Measurements from ENCODE around the gene IQGAP2.
A peak's percentile ranks its signal among the peaks of the same experiment; 100 is the strongest.

The IQGAP2 gene

GRCh38 chr5:76386360-76386759 lies 16.7 kb upstream of the IQGAP2 start:
- DNase-seq: no peak

- DNase-seq: no peak
Observed at GRCh38 chr5:76388236-76388635, 14.8 kb upstream of the IQGAP2 start.

DNA sequence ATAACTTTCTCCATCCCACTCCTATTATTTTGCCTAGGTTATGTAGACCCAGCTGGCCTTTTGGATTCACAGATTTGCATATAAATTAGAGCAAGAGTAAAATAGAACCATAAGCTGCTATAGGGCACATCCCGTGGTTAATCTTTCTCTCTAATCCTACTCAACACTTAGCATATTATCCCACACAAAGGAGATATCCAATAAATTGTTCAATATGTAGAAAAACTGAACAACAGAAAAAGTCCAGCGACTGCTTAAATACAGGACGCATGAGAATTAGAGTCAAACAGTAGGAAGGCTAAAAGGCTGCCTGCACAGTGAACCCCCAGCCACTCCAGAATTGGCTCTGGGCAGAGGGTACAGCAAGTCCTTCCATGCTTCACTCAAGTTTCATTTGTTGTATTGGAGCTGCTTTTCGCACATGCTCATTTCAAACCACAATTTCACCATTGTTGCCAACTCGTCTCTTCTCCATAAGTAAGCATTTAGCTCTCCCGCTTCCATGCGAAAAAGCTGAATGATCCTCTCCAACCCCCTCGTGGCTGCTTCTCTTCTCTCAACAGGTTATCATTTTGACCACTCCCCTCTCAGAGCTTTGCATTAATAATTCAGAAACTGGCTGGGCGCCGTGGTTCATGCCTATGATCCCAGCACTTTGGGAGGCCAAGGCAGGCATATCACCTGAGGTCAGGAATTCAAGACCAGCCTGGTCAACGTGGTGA lies 14.1 kb upstream of the IQGAP2 start:
- DNase-seq: no peak

GRCh38 chr5:76389513-76390154 lies 13.5 kb upstream of the IQGAP2 start:
- DNase-seq: no peak

DNA sequence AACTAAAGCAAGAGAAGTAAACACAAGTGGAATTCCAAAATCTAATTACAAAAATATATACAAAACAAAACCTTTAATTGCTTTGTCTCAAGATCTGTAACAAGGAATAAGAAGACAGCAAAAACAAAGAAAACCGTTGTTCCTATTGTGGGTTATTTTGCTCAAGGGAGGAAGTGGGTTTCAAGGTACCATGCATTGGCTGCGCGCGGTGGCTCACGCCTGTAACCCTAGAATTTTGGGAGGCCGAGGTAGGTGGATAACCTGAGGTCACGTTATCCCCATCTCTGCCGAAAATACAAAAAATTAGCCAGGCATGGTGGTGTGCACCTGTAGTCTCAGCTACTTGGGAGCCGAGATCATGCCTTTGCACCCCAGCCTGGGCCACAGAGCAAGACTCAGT lies 12.1 kb upstream of the IQGAP2 start:
- DNase-seq: no peak

- DNase-seq: no peak
Observed at GRCh38 chr5:76393035-76393680, 9.9 kb upstream of the IQGAP2 start.

DNA sequence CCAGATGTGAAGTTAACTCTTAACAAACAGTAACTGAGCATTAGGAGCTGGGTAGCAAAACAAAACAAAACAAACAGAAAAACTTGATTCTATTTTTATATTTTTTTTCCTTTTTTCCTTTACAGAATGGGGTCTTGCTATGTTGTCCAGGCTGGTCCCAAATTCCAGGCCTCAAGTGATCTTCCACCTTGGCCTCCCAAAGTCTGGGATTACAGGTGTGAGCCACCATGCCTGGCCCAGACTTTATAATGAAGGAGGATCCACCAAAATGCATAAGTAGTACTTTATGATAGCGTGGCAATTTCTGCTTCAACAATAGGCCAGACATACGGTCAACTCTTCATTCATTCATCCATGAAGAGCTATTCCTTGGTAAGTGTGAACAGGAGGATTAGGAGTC lies 5.9 kb upstream of the IQGAP2 start:
- DNase-seq: no peak

- no peak for DNase-seq
Observed at GRCh38 chr5:76399268-76399667, 3.8 kb upstream of the IQGAP2 start.

DNA sequence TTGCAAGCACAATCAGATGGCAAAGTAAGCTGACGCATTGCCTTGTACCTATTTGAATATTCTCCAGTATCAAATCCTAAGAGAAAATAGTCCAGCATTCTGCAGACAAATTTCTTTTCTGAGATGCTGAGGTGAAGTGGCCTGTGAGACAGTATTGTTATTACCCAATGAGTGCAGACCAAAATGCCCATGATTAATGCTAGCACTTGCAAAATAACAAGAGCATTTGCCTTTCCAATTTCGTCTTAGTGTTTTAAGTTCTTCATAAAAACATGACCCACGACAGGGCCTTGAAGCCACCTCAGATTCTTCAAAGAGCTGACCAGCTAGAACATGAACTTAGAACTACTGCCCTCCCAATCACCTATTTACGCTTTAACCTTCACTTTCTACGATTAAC lies 2.6 kb upstream of the IQGAP2 start:
- no peak for DNase-seq

- DNase-seq: peak; percentile 33
Observed at GRCh38 chr5:76401801-76402250, 1.3 kb upstream of the IQGAP2 start.

DNA sequence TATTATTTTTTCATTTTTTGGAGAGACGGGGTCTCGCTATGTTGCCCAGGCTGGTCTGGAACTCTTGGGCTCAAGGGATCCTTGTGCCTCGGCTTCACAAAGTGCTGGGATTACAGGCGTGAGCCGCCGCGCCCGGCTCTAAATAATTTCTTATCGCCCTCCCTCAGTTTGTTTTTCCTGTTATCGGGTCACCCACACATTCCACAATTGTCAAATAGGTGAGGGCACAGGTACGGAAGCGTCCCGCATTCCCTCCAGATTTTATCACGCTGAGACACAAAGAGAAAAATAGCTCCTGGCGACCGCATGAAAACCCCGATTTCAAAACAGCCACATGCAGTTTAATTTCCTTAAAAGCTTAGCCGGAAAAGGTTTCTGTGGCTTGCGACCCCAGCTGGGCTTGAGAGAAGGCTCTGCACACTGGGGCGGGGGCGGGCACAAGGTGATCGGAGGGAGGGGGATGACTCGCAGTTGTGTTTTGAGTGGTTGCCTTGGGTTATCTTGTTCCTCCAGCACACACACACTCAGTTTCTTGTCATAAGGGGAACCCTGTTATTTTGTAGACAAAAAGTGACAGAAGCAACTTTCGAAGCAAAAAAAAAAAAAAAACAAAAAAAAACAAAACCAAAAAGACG lies 717 bp upstream of the IQGAP2 start:
- DNase-seq: peak; percentile 75

- DNase-seq: peak; percentile 74
Observed at GRCh38 chr5:76403766-76404222, 709 bp downstream of the IQGAP2 start.

DNA sequence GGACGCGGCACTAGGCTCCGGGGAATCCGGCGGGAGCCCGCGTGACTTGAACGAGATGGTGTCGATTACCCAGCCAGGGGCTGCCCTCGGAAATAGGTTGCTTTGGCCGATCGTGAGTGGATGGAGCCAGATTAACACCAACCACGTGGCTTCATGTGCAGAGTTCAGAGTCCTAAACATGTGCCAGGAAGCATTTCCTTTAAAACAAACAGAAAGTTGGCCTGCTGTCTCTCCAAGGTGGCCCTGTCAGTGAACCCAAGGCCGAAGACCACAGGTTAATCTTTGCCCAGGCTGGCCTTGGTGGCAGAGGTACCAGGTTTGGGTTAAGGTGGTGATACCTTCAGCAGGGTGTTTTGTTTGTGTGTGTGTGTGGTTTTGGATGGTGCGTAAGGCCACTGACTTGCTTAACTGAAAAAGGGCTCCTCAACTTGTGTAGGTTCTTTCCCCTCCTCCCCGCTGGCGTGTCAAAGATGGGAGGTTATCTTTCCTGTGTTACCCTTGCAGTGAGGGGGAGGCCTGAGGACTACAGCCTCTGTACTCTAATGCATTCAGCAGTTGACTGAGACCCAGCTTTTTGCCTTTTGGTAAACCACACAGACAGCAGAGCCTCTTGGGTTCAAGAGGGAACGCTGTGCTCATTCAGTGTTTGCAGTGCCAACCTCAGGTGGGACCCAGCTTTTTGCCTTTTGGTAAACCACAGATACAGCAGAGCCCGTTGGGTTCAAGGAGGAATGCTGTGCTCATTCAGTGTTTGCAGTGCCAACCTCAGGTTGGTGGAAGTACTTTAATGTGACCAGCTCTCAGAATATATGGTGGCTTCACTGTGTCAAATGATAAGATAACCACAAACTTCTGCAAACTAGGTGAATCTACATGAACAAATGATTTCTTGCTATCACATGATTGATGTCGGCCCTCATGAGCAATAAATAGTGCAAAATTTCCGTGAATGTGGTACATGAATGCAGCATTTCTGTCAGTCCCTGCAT lies 1.4 kb downstream of the IQGAP2 start:
- DNase-seq: peak; percentile 64

DNA sequence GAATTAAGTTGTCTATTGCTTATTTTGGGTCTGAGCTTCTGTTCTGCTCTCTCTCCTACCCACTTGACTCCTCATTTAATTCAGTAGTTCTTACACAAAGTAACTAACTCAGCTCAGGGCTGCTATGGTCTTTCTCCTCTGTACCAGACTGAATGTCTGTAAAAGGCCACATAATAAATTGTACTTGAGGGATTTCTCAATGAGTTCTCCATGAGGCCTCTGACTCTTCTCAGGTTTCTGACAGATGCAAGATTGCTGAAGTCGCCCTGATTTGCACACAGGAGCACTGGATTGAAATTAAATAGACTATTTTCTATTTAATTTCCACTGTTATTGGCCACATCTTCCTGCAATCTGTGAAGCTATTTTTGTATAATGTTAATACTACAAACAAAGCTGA lies 2.9 kb downstream of the IQGAP2 start:
- no peak for DNase-seq

- no peak for DNase-seq
Observed at GRCh38 chr5:76406673-76407072, 3.6 kb downstream of the IQGAP2 start.

- no peak for DNase-seq
Observed at GRCh38 chr5:76408104-76408654, 5.1 kb downstream of the IQGAP2 start.

DNA sequence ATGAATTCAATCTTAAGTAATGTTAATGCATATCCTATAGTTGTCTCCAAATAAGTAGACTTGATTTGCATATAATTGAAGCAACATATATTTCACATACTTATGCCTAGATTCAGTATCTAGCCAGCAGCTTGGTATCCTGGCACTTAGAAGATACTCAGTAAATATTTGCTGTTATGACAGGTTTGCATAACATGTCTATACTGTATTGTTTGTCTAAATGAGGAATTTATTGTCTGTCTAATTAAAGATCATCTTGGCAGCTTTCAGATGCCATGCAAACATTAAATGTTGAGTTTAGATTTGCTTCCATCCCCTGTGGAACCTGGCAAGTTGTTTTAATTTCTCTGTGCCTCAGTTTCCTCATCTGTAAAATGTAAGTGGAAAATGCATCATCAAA lies 9.4 kb downstream of the IQGAP2 start:
- no peak for DNase-seq

GRCh38 chr5:76413746-76414145 lies 10.7 kb downstream of the IQGAP2 start:
- DNase-seq: no peak

DNA sequence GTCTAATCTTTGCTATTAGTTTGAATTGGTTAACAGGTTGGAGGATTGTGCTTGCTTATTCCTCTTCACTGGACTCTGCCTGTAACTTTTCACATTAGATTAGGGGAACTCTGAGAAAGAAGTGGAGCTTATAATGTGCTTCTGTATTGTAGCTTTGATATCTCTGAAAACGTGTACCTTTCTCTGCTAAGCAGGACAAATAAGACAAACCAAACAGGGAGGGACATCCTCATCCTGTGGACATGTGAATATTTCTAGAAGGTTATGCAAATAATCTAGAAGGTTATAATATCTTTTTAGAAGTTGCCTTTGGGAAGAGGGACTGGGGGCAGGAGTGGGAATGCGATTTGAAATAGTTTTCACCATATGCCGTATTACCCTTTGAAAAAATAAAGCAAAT lies 11.7 kb downstream of the IQGAP2 start:
- no peak for DNase-seq

- no peak for DNase-seq
Observed at GRCh38 chr5:76415855-76416254, 12.8 kb downstream of the IQGAP2 start.

- no peak for DNase-seq
Observed at GRCh38 chr5:76419597-76420298, 16.7 kb downstream of the IQGAP2 start.
